Neural cell (in vitro differentiated cells): Measurements from ENCODE around the gene FADD.
"Not testable (repeated sequence)": the region's sequence is repeated elsewhere in the genome, so short reads cannot be mapped to it uniquely, and the experiment has no call there.

Experiments used
- CTCF ChIP-seq: fragments of 450-650 bp; IDR thresholded peaks from 2 replicates; pipeline ENCODE4 v1.5.1; 2014; ENCODE audit warnings: antibody characterized with exemption, mild to moderate bottlenecking, moderate library complexity; ENCODE audit not compliant: poor library complexity, severe bottlenecking
- EZH2 ChIP-seq: fragments of 200-600, 300-800 bp; shearing (Covaris generic), sonication (generic); IDR thresholded peaks from 2 replicates; pipeline ENCODE4 v1.6.1; 2014; ENCODE audit warnings: antibody characterized with exemption, low read length, borderline replicate concordance, mild to moderate bottlenecking; ENCODE audit not compliant: insufficient read depth, poor library complexity, severe bottlenecking
- MXI1 ChIP-seq: fragments of 450-650 bp; conservative IDR thresholded peaks from 2 replicates; pipeline ENCODE4 v1.6.1; 2014; ENCODE audit warnings: antibody characterized with exemption, mild to moderate bottlenecking; ENCODE audit not compliant: poor library complexity, severe bottlenecking

GRCh38 chr11:70201047-70201446, 2.0 kb upstream of the FADD start:
- TF ChIP-seq CTCF, MXI1, EZH2: not testable (repeated sequence)
